ENCODE results near the gene JAK1.

GRCh38 chr1:64838486-64838885 is 127.9 kb downstream of the JAK1 start:
- TF ChIP-seq POLR2AphosphoS5 (IDR thresholded peaks at IDR 0.05; ENCODE audit: low read depth, low read length), result no peak
- TF ChIP-seq POLR2A (IDR thresholded peaks at IDR 0.05; ENCODE audit: low read depth, low read length), result no peak
- TF ChIP-seq POU2F2 (IDR thresholded peaks at IDR 0.05; ENCODE audit: low read depth, low read length), result no peak
- no peak for TF ChIP-seq TAF1 (IDR thresholded peaks at IDR 0.05; ENCODE audit: low read depth, low read length)

Data from GM12891 (cell line).